NCI-H2196 treated with DMSO at 0.1 percent for 48 hours (cell line): Measurements from ENCODE around the gene RP9.
A peak's percentile ranks its signal among the peaks of the same experiment; 100 is the strongest.

Source experiments
- DNase-seq: peaks from one replicate; lab custom pipeline; 2025; ENCODE audit not compliant: unreplicated experiment; lab: John Stamatoyannopoulos, UW

The RP9 gene

GRCh38 chr7:33109005-33109757 lies at the start of gene RP9:
Gene RP9 (minus strand): TSS chr7:33109404. CDS start chr7:33109372, 32 bp downstream.
- peak; percentile 55 for DNase-seq

- no peak for DNase-seq
These were observed 48.6 kb upstream of the RP9 start for GRCh38 chr7:33157781-33158180.

- DNase-seq, result no peak
These were observed 48.1 kb upstream of the RP9 start for GRCh38 chr7:33157311-33157710.

GRCh38 chr7:33156441-33156840 lies 47.2 kb upstream of the RP9 start:
- DNase-seq, result no peak

- DNase-seq, result no peak
These were observed 46.6 kb upstream of the RP9 start for GRCh38 chr7:33155811-33156210.

- no peak for DNase-seq
These were observed 42.9 kb upstream of the RP9 start for GRCh38 chr7:33152087-33152486.

- DNase-seq, result no peak
These were observed 36.0 kb upstream of the RP9 start for GRCh38 chr7:33145156-33145555.

GRCh38 chr7:33143996-33144718 lies 35.0 kb upstream of the RP9 start:
- no peak for DNase-seq

GRCh38 chr7:33142585-33142984 lies 33.4 kb upstream of the RP9 start:
- no peak for DNase-seq

GRCh38 chr7:33137103-33137502 lies 27.9 kb upstream of the RP9 start:
- DNase-seq, result no peak

GRCh38 chr7:33130184-33130583 lies 21.0 kb upstream of the RP9 start:
- DNase-seq, result no peak

- DNase-seq, result no peak
These were observed 20.6 kb upstream of the RP9 start for GRCh38 chr7:33129806-33130153.

GRCh38 chr7:33128990-33129805 lies 20.0 kb upstream of the RP9 start, which contains the start of gene BBS9:
Gene BBS9 (plus strand): TSS chr7:33129564. CDS start chr7:33146253, 16,689 bp downstream.
- peak; percentile 98 for DNase-seq

- DNase-seq, result no peak
These were observed 19.4 kb upstream of the RP9 start for GRCh38 chr7:33128631-33128989.

- no peak for DNase-seq
These were observed 17.9 kb upstream of the RP9 start for GRCh38 chr7:33127085-33127484.

- no peak for DNase-seq
These were observed 9.2 kb upstream of the RP9 start for GRCh38 chr7:33118383-33118782.

GRCh38 chr7:33114976-33115375 lies 5.8 kb upstream of the RP9 start:
- DNase-seq, result no peak

- DNase-seq, result no peak
These were observed 2.4 kb upstream of the RP9 start for GRCh38 chr7:33111614-33112013.

- DNase-seq, result no peak
These were observed 594 bp upstream of the RP9 start for GRCh38 chr7:33109758-33110238.

- DNase-seq, result no peak
These were observed 625 bp downstream of the RP9 start for GRCh38 chr7:33108554-33109004.
